ENCODE measurements around the gene CCDC141. TPM values are rescaled to one million over a fixed set of nuclear protein-coding genes. Genes with fewer than 3 reads are reported as not detected.

Gene CCDC141
- total RNA-seq, 4 donors from 2014 or later = 1.7 to 7.7 (median 3.9) TPM

- H3K4me3 ChIP-seq = no peak overlapping the region
- DNase-seq (ENCODE audit: low spot score in 2 of 2) = no peak
- no peaks in the 10 kb centered on the region for H3K27me3 ChIP-seq
- peaks cover 0 to 9% (median 0%) of the 10 kb centered on the region in 4 donors for H3K4me1 ChIP-seq
- H3K27ac ChIP-seq = no peak overlapping the region
- no peak for TF ChIP-seq POLR2A (IDR thresholded peaks at IDR 0.05)
- no peak for TF ChIP-seq CTCF (IDR thresholded peaks at IDR 0.05)
- TF ChIP-seq EP300 (IDR thresholded peaks at IDR 0.05) = no peak
- WGBS, 2 donors = 89 to 92% methylated on average over 1 of the region's 1 CpG
- no peaks in the 10 kb centered on the region for H3K9me3 ChIP-seq
- H3K36me3 ChIP-seq = no peaks in the 10 kb centered on the region
Measured at GRCh38 chr2:178924817-178925216, 125.1 kb downstream of the CCDC141 start.

- DNase-seq (ENCODE audit: low spot score in 2 of 2) = no peak
- no peaks in the 10 kb centered on the region for H3K9me3 ChIP-seq
- H3K27ac ChIP-seq = no peak overlapping the region
- TF ChIP-seq POLR2A (IDR thresholded peaks at IDR 0.05) = no peak
- no peak for TF ChIP-seq EP300 (IDR thresholded peaks at IDR 0.05)
- no peaks in the 10 kb centered on the region for H3K36me3 ChIP-seq
- peaks cover 0 to 9% (median 0%) of the 10 kb centered on the region in 4 donors for H3K4me1 ChIP-seq
- WGBS, 2 donors = 94 to 95% methylated on average over 8 of the region's 8 CpGs
- H3K4me3 ChIP-seq = no peak overlapping the region
- no peaks in the 10 kb centered on the region for H3K27me3 ChIP-seq
Measured at GRCh38 chr2:178923546-178923945, 126.4 kb downstream of the CCDC141 start.

- 57 to 61% methylated on average over 3 of the region's 3 CpGs for WGBS, 2 donors
- H3K27me3 ChIP-seq = no peaks in the 10 kb centered on the region
- no peaks in the 10 kb centered on the region for H3K9me3 ChIP-seq
- H3K36me3 ChIP-seq = no peaks in the 10 kb centered on the region
- no peak for TF ChIP-seq POLR2A (IDR thresholded peaks at IDR 0.05)
- no peak for TF ChIP-seq EP300 (IDR thresholded peaks at IDR 0.05)
- TF ChIP-seq CTCF (IDR thresholded peaks at IDR 0.05) = no peak
- no peak overlapping the region for H3K27ac ChIP-seq
- H3K4me1 ChIP-seq = peaks cover 0 to 9% (median 0%) of the 10 kb centered on the region in 4 donors
- H3K4me3 ChIP-seq = no peak overlapping the region
- no peak for DNase-seq (ENCODE audit: low spot score in 2 of 2)
Measured at GRCh38 chr2:178920916-178921513, 128.9 kb downstream of the CCDC141 start.

- TF ChIP-seq EP300 (IDR thresholded peaks at IDR 0.05) (no peak), CTCF (IDR thresholded peaks at IDR 0.05) (no peak), POLR2A (IDR thresholded peaks at IDR 0.05) (no peak)
- 87 to 89% methylated on average over 4 of the region's 4 CpGs for WGBS, 2 donors
- Histone ChIP-seq H3K4me3 (no peak overlapping the region), H3K27me3 (no peaks in the 10 kb centered on the region), H3K4me1 (peaks cover 0 to 9% (median 0%) of the 10 kb centered on the region in 4 donors), H3K27ac (no peak overlapping the region), H3K36me3 (no peaks in the 10 kb centered on the region), H3K9me3 (no peaks in the 10 kb centered on the region)
- DNase-seq (ENCODE audit: low spot score in 2 of 2) = no peak
Measured at GRCh38 chr2:178917555-178917954, 132.4 kb downstream of the CCDC141 start.

- Histone ChIP-seq H3K27me3 (no peaks in the 10 kb centered on the region), H3K4me1 (no peaks in the 10 kb centered on the region), H3K4me3 (no peak overlapping the region), H3K9me3 (no peaks in the 10 kb centered on the region), H3K27ac (no peak overlapping the region), H3K36me3 (no peaks in the 10 kb centered on the region)
- TF ChIP-seq POLR2A (IDR thresholded peaks at IDR 0.05) = no peak
- TF ChIP-seq EP300 (IDR thresholded peaks at IDR 0.05) = no peak
- WGBS, 2 donors = 47 to 61% methylated on average over 2 of the region's 2 CpGs
- DNase-seq (ENCODE audit: low spot score in 2 of 2) = no peak
Measured at GRCh38 chr2:178915423-178916173, 134.3 kb downstream of the CCDC141 start.

GRCh38 chr2:178914259-178914849, 135.6 kb downstream of the CCDC141 start:
- DNase-seq (ENCODE audit: low spot score in 2 of 2) = peak; percentile 61 to 89
- Histone ChIP-seq H3K27ac (no peak overlapping the region), H3K4me1 (no peaks in the 10 kb centered on the region), H3K9me3 (no peaks in the 10 kb centered on the region), H3K4me3 (no peak overlapping the region), H3K36me3 (no peaks in the 10 kb centered on the region), H3K27me3 (no peaks in the 10 kb centered on the region)
- 28 to 32% methylated on average over 4 of the region's 4 CpGs for WGBS, 2 donors
- TF ChIP-seq POLR2A (IDR thresholded peaks at IDR 0.05) (no peak), EP300 (IDR thresholded peaks at IDR 0.05) (no peak), CTCF (IDR thresholded peaks at IDR 0.05) (peak; percentile 64 to 79 (median 68))
